ENCODE data around the gene B3GAT2. TPM values are rescaled to one million over a fixed set of nuclear protein-coding genes. Genes with fewer than 3 reads are reported as not detected.

B3GAT2 gene, protein sequence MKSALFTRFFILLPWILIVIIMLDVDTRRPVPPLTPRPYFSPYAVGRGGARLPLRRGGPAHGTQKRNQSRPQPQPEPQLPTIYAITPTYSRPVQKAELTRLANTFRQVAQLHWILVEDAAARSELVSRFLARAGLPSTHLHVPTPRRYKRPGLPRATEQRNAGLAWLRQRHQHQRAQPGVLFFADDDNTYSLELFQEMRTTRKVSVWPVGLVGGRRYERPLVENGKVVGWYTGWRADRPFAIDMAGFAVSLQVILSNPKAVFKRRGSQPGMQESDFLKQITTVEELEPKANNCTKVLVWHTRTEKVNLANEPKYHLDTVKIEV
- total RNA-seq (under 1 TPM; 0.06 to 0.65 TPM), polyA plus RNA-seq (under 1 TPM; 0.06 to 0.08 TPM)
- long read RNA-seq, donor 1: 0 reads
- long read RNA-seq, donor 2: 0 reads
- long read RNA-seq, donor 3: 0 reads
- long read RNA-seq, donor 4: 0 reads
- long read RNA-seq, donor 5, full-length matches to known transcripts: 1 of 1 reads
- long read RNA-seq, donor 5, partial matches to known transcripts: 0 of 1 reads
- long read RNA-seq, donor 5, other reads (novel, unspliced or antisense): 0 of 1 reads

- Histone ChIP-seq H3K4me3 (peak within 1 kb of the TSS; percentile 36), H3K27me3 (ENCODE audit: control insufficient read depth in 3 of 3, insufficient read depth in 3 of 3, low read length in 2 of 3) (peaks cover 0 to 67% (median 38%) of the 10 kb centered on the region in 3 donors), H3K36me3 (ENCODE audit: control insufficient read depth in 4 of 4, insufficient read depth in 4 of 4, low read length in 4 of 4) (no peaks in the 10 kb centered on the region), H3K27ac (ENCODE audit: low read depth in 1 of 2, low read length in 1 of 2) (no peak within 1 kb of the TSS), H3K9me3 (ENCODE audit: control insufficient read depth in 4 of 4, insufficient read depth in 3 of 4, low read length in 3 of 4) (peaks cover 0 to 2% (median 0%) of the 10 kb centered on the region in 4 donors), H3K9ac (ENCODE audit: insufficient read depth in 1 of 2, low read length in 2 of 2) (no peak within 1 kb of the TSS), H3K4me1 (ENCODE audit: control insufficient read depth in 5 of 5, insufficient read depth in 5 of 5, low read length in 5 of 5) (peaks cover 0 to 16% (median 7%) of the 10 kb centered on the region in 5 donors)
- WGBS, 2 donors: 1% methylated on average over 67 to 83 of the region's 83 CpGs
- DNase-seq (peak; percentile 57 to 74 (median 69)), ATAC-seq (ENCODE audit: insufficient read depth, low FRiP score) (peak; percentile 39)
- TF ChIP-seq, protein P1, sequence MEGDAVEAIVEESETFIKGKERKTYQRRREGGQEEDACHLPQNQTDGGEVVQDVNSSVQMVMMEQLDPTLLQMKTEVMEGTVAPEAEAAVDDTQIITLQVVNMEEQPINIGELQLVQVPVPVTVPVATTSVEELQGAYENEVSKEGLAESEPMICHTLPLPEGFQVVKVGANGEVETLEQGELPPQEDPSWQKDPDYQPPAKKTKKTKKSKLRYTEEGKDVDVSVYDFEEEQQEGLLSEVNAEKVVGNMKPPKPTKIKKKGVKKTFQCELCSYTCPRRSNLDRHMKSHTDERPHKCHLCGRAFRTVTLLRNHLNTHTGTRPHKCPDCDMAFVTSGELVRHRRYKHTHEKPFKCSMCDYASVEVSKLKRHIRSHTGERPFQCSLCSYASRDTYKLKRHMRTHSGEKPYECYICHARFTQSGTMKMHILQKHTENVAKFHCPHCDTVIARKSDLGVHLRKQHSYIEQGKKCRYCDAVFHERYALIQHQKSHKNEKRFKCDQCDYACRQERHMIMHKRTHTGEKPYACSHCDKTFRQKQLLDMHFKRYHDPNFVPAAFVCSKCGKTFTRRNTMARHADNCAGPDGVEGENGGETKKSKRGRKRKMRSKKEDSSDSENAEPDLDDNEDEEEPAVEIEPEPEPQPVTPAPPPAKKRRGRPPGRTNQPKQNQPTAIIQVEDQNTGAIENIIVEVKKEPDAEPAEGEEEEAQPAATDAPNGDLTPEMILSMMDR (IDR thresholded peaks at IDR 0.05; ENCODE audit: control extremely low read depth, extremely low read depth): no peak
Observed at GRCh38 chr6:70956451-70957283, at the start of gene B3GAT2. Gene B3GAT2, minus strand, starts transcription at chr6:70957060. Its CDS starts 631 bp downstream, at chr6:70956429.

GRCh38 chr6:70998148-70998547 is 41.3 kb upstream of the B3GAT2 start:
- 41 to 49% methylated on average over 4 of the region's 4 CpGs for WGBS, 2 donors
- H3K27ac ChIP-seq (ENCODE audit: low read depth in 1 of 2, low read length in 1 of 2): no peak overlapping the region

DNA sequence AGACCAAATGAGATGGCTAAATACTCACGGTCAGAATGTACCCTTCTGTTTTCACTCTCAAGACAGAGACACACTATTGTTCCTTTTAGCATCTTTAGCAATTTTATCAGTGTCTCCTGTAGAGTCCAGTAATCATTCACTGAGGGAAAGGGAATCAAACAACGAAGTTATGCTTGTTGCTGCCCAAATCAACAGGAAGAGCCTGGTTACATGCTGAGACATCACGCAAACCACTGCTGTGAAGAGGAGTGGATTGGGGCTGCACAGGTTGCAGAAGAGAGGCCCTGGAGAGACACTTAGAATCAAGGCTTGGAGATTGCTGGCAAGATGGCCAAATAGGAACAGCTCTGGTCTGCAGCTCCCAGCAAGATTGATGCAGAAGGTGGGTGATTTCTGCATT is 40.5 kb upstream of the B3GAT2 start:
- Histone ChIP-seq H3K9me3 (ENCODE audit: control insufficient read depth in 4 of 4, insufficient read depth in 3 of 4, low read length in 3 of 4) (peaks cover 0 to 2% (median 0%) of the 10 kb centered on the region in 4 donors), H3K4me1 (ENCODE audit: control insufficient read depth in 5 of 5, insufficient read depth in 5 of 5, low read length in 5 of 5) (peaks cover 0 to 4% (median 0%) of the 10 kb centered on the region in 5 donors), H3K4me3 (no peak overlapping the region), H3K36me3 (ENCODE audit: control insufficient read depth in 4 of 4, insufficient read depth in 4 of 4, low read length in 4 of 4) (no peaks in the 10 kb centered on the region), H3K27ac (ENCODE audit: low read depth in 1 of 2, low read length in 1 of 2) (no peak overlapping the region), H3K9ac (ENCODE audit: insufficient read depth in 1 of 2, low read length in 2 of 2) (no peak overlapping the region), H3K27me3 (ENCODE audit: control insufficient read depth in 3 of 3, insufficient read depth in 3 of 3, low read length in 2 of 3) (no peaks in the 10 kb centered on the region)
- TF ChIP-seq, protein P1 (IDR thresholded peaks at IDR 0.05; ENCODE audit: control extremely low read depth, extremely low read depth): no peak
- no peak for ATAC-seq (ENCODE audit: insufficient read depth, low FRiP score)
- WGBS, 2 donors: 85 to 86% methylated on average over 3 of the region's 3 CpGs
- no peak for DNase-seq

More at GRCh38 chr6:70998148-70998547, 41.3 kb upstream of the B3GAT2 start:
- Histone ChIP-seq H3K4me3 (no peak overlapping the region), H3K4me1 (ENCODE audit: control insufficient read depth in 5 of 5, insufficient read depth in 5 of 5, low read length in 5 of 5) (peaks cover 0 to 4% (median 0%) of the 10 kb centered on the region in 5 donors), H3K36me3 (ENCODE audit: control insufficient read depth in 4 of 4, insufficient read depth in 4 of 4, low read length in 4 of 4) (no peaks in the 10 kb centered on the region), H3K27me3 (ENCODE audit: control insufficient read depth in 3 of 3, insufficient read depth in 3 of 3, low read length in 2 of 3) (no peaks in the 10 kb centered on the region), H3K9me3 (ENCODE audit: control insufficient read depth in 4 of 4, insufficient read depth in 3 of 4, low read length in 3 of 4) (peaks cover 0 to 2% (median 0%) of the 10 kb centered on the region in 4 donors), H3K9ac (ENCODE audit: insufficient read depth in 1 of 2, low read length in 2 of 2) (no peak overlapping the region)
- TF ChIP-seq, protein P1 (IDR thresholded peaks at IDR 0.05; ENCODE audit: control extremely low read depth, extremely low read depth): no peak
- DNase-seq (no peak), ATAC-seq (ENCODE audit: insufficient read depth, low FRiP score) (no peak)

All from lung (tissue), 16 donors.